OCI-LY7 (cell line): ENCODE data around the gene ZSCAN10. TPM values are rescaled to one million over a fixed set of nuclear protein-coding genes. Genes with fewer than 3 reads are reported as not detected.

Experiments
- BruUV-seq: library from RNA; stranded (reverse); fragments of 400-500 nt; replicated peaks from 2 replicates; lab custom pipeline; 2021; lab: Mats Ljungman, UMichigan
- CTCF ChIA-PET: fragments of 300-600 bp; sonication (Branson Sonifier 250); formaldehyde crosslinking; loops from one replicate; lab custom pipeline; 2022; ENCODE audit warnings: antibody characterized with exemption; ENCODE audit not compliant: unreplicated experiment; lab: Charles Lee
- POLR2A ChIA-PET: fragments of 300-600 bp; sonication (Branson Sonifier 250); formaldehyde crosslinking; loops from one replicate; lab custom pipeline; 2022; ENCODE audit warnings: antibody characterized with exemption; lab: Charles Lee
- DNase-seq: peaks from one replicate; pipeline ENCODE4 v3.0.0-alpha.2; 2015; ENCODE audit warnings: low spot score
- H2AFZ ChIP-seq: fragments of 200-600 bp; sonication (generic), shearing (Covaris generic); 2 replicates; pipeline ENCODE4 v1.6.1; 2014; ENCODE audit warnings: mild to moderate bottlenecking, antibody characterized with exemption, low read length, moderate library complexity
- H3K27ac ChIP-seq: fragments of 200-600 bp; sonication (generic); 2 replicates; pipeline ENCODE4 v1.5.1; 2014; ENCODE audit warnings: mixed run types, low read depth, mild to moderate bottlenecking, moderate library complexity, low read length, inconsistent platforms; ENCODE audit not compliant: poor library complexity, severe bottlenecking
- H3K36me3 ChIP-seq: fragments of 200-600 bp; sonication (generic); 2 replicates; pipeline ENCODE4 v1.6.1; 2014; ENCODE audit warnings: mild to moderate bottlenecking, antibody characterized with exemption, low read length, moderate library complexity, mixed read lengths; ENCODE audit not compliant: insufficient read depth
- H3K4me1 ChIP-seq: fragments of 200-600 bp; sonication (generic); 2 replicates; pipeline ENCODE4 v1.5.1; 2014; ENCODE audit warnings: mild to moderate bottlenecking, low read length; ENCODE audit not compliant: insufficient read depth, poor library complexity, severe bottlenecking
- H3K4me2 ChIP-seq: fragments of 200-600 bp; sonication (generic); 2 replicates; pipeline ENCODE4 v1.6.1; 2014; ENCODE audit warnings: mild to moderate bottlenecking, low read length
- H3K4me3 ChIP-seq: fragments of 200-600 bp; sonication (generic); 2 replicates; pipeline ENCODE4 v1.5.1; 2014; ENCODE audit warnings: mild to moderate bottlenecking, low read depth, low read length; ENCODE audit not compliant: poor library complexity, severe bottlenecking
- H3K79me2 ChIP-seq: fragments of 200-600 bp; sonication (generic); 2 replicates; pipeline ENCODE4 v1.6.1; 2016; ENCODE audit warnings: low read depth, mild to moderate bottlenecking, low read length, moderate library complexity, mixed read lengths; ENCODE audit not compliant: insufficient read depth
- H3K9me2 ChIP-seq: fragments of 200-600 bp; sonication (generic); 2 replicates; pipeline ENCODE4 v1.6.1; 2016; ENCODE audit warnings: mild to moderate bottlenecking, low read length, mixed read lengths; ENCODE audit not compliant: insufficient read depth
- H3K9me3 ChIP-seq: fragments of 200-600 bp; sonication (generic); 2 replicates; pipeline ENCODE4 v1.6.1; 2014; ENCODE audit warnings: mild to moderate bottlenecking, mixed run types, low read length, mixed read lengths
- H4K20me1 ChIP-seq: fragments of 200-600 bp; sonication (generic); 2 replicates; pipeline ENCODE4 v1.6.1; 2014; ENCODE audit warnings: mild to moderate bottlenecking, antibody characterized with exemption, low read length, moderate library complexity, mixed read lengths; ENCODE audit not compliant: insufficient read depth
- CTCF ChIP-seq: fragments of 200-600 bp; sonication (generic); conservative IDR thresholded peaks from 2 replicates; pipeline ENCODE4 v1.5.1; 2014; ENCODE audit warnings: mild to moderate bottlenecking, antibody characterized with exemption, low read length, moderate library complexity, mixed read lengths
- EZH2phosphoT487 ChIP-seq: fragments of 200-600 bp; sonication (generic); IDR thresholded peaks from 2 replicates; pipeline ENCODE4 v1.6.1; 2018; ENCODE audit warnings: low read depth, borderline replicate concordance, mild to moderate bottlenecking, mixed run types, antibody characterized with exemption, low read length, moderate library complexity, mixed read lengths
- intact Hi-C: fragments of 100-400 bp; cut with micrococcal nuclease; formaldehyde crosslinking; loops from one replicate; pipeline ENCODE4 v1.10.0; 2022; ENCODE audit not compliant: unreplicated experiment
- total RNA-seq, 2 experiments: library from RNA; depleted of rRNA in 1 of 2; stranded (reverse); fragments of >200 nt in 1 of 2; shearing (Covaris generic) in 1 of 2; gene quantifications; 2 replicates each; pipeline ENCODE4 v1.2.3, GENCODE V29; 2014 to 2022

ZSCAN10 gene
- total RNA-seq, 2 experiments from 2014 or later: 0.09 to 0.49 TPM

GRCh38 chr16:3101018-3101840 is 2.1 kb upstream of the ZSCAN10 start:
- Histone ChIP-seq H4K20me1 (no peaks in the 10 kb centered on the region), H3K27ac (peak overlapping the region; percentile 32), H2AFZ (peak overlapping the region; percentile 62; the same call in 1 of the 2 replicates), H3K36me3 (no peaks in the 10 kb centered on the region), H3K9me3 (no peaks in the 10 kb centered on the region), H3K4me3 (peak overlapping the region; percentile 18), H3K79me2 (no peaks in the 10 kb centered on the region), H3K4me2 (peak overlapping the region; percentile 48), H3K4me1 (peaks cover 46% of the 10 kb centered on the region), H3K9me2 (no peaks in the 10 kb centered on the region)
- intact Hi-C loops: no loop called here
- peak; percentile 84 for DNase-seq
- ChIA-PET CTCF (interaction anchor here (0.6 kb wide), 2 partner anchors 28 to 59 kb away, joined by 3 to 5 read pairs; no protein-coding TSS in a partner anchor), POLR2A (interaction anchor here (1.1 kb wide), 1 partner anchor 45 kb away, joined by 4 read pairs; no protein-coding TSS in a partner anchor)
- no TSS peak for BruUV-seq
- peak; percentile 87 for TF ChIP-seq CTCF
- no peak for TF ChIP-seq EZH2phosphoT487

GRCh38 chr16:3099732-3100499 is 822 bp upstream of the ZSCAN10 start:
- Histone ChIP-seq H3K36me3 (no peaks in the 10 kb centered on the region), H2AFZ (peak overlapping the region; percentile 83), H4K20me1 (no peaks in the 10 kb centered on the region), H3K4me1 (peaks cover 47% of the 10 kb centered on the region), H3K9me2 (no peaks in the 10 kb centered on the region), H3K4me2 (peak overlapping the region; percentile 73), H3K79me2 (no peaks in the 10 kb centered on the region), H3K27ac (no peak overlapping the region), H3K4me3 (peak overlapping the region; percentile 56), H3K9me3 (no peaks in the 10 kb centered on the region)
- POLR2A ChIA-PET: no interaction called here
- DNase-seq: peak; percentile 94
- TF ChIP-seq EZH2phosphoT487 (no peak), CTCF (no peak)
- CTCF ChIA-PET: no interaction called here
- intact Hi-C loops: loop anchor here (1.0 kb wide), 2 partner anchors 29 to 42 kb away; no protein-coding TSS in a partner anchor
- no TSS peak for BruUV-seq
